ENCODE results near the gene MARCHF6. TPM values are rescaled to one million over a fixed set of nuclear protein-coding genes. Genes with fewer than 3 reads are reported as not detected.
"Not testable (repeated sequence)": the region's sequence is repeated elsewhere in the genome, so short reads cannot be mapped to it uniquely, and the experiment has no call there.

MARCHF6 gene
- total RNA-seq, 1 donor from 2014 or later: 134 TPM

DNA sequence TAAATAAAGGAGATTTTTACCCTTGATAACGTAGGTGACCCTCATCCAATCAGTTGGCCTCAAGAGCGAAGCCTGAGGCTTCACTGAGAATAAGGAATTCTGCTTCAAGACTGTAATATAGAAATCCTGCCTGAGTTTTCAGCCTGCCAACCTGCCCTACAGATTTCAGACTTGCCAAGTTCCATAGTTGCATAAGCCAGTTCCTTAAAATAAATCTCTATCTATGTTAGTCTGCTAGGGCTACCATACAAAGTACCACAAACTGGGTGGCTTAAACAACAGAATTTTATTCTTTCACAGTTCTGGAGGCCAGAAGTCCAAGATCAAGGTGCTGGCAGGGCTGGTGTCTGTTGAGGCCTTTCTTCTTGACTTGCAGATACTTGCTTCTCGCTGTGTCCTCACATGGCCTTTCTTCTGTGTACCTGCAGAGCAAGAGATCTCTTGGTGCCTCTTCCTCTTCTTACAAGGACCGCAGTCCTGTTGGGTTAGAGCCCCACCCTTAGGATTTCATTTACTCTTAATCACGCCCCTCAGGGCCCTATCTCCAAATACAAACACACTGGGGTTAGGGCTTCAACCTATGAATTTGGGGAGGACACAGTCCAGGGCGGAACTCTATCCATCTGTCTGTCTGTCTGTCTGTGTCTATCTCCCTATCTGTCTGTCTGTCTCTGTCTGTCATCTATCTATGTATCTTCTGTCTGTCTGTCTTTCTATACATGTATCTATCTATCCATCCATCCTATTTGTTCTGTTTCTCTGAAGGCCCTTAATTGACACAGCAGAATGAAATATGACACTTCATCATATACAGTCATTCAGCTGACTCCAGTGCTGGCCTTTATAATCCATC is 28.8 kb upstream of the MARCHF6 start:
- no peak for DNase-seq (ENCODE audit: low read depth)

DNA sequence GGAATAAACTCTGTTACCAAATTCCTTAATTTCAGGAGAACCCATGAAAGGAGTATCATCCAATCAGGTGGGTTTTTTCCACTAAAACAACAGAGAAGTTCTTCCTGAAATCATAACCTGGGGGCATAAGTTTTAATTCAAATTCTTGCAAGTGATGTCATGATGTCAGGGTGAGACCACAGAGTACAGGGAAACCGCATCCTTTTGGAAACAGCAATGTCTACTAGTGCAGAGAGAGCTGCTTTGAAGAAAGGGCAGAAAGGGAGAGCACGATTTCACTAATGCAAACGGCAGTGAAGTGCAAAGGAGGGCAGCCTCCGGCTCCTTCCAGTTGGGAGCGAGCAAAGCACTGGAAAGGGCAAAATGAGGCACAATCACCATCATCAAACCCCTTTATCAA is 25.2 kb upstream of the MARCHF6 start:
- peak; percentile 34 for DNase-seq (ENCODE audit: low read depth)

DNA sequence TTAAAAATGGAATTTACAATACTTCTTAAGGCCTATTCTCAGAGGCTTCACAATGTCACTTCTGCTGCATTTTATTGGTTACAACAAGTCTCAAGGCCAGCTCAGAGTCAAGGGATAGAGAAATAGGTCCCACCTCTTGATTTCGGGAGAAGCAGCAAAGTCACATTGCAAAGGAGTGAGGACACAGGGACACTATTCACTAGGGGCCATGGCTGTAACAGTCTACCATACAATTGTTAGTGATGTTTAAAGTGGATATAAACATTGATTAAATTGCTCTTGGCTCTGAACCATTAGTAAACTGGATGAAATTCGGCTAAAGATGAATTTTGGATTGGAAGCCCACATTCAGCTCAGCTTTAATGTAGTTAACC is 24.1 kb upstream of the MARCHF6 start:
- DNase-seq (ENCODE audit: low read depth): no peak

DNA sequence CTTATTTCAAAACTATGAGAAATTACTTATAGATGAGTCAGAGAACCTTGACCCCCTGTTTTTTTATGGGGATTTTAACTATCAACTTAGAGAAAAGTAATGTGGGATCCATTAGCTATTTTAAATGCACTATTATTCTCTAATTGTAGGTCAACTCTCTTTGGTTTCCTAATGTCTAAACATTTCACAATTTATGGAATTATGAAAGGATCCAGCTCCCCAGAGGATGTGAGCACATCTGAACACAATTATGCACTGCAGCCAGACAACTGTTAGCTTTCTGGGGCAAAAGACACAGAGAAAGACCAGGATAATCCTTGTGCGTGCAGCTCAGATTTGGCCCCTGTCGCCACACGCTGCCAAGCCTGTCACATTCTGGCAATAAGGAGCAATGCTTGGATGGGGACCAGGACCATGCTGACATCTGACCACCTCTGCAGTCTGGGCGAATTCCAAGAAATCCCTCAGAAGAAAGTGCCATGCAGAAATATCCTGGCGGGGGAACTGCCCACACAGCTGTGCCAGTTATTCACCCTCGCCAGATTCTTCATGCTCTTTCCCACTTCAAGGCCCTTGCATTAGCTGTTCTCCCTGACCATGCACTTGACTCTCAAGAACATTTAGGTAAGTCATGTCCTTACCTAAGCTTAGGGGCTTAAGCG is 23.5 kb upstream of the MARCHF6 start:
- DNase-seq (ENCODE audit: low read depth): no peak

DNA sequence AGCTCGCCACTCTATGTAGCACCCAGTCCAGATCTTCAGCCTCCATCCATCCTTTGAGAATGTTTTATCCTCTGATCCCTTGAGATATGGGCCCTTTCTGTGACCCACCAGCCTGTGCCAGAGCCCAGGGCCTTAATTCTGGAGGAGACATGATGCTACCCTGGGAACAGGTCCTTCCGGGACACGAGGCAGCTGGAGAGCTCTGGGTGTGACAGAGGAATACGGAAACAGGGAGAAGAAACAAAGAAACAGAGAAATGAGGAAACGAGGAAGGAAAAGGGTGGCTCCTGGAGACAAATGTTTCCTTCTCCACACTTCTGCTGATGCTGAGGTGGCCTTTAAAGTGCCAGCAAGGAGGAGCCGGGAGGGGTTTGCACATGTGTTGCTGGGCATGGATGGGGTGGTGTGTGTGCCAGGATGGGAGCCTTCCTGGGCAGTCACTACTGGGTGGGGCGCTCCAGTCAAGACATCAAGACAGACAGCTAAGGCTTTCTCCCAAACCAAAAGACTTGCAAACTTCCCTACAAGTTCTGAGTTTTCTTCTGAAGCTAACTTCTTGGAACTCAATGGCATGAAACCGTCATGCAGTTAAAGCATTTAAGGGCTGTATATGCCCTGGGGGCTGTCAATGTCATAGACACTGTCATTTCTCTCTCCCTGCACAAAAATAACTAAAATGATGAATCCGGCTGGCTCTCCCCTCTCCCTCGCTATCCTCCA is 22.8 kb upstream of the MARCHF6 start:
- DNase-seq (ENCODE audit: low read depth): no peak

DNA sequence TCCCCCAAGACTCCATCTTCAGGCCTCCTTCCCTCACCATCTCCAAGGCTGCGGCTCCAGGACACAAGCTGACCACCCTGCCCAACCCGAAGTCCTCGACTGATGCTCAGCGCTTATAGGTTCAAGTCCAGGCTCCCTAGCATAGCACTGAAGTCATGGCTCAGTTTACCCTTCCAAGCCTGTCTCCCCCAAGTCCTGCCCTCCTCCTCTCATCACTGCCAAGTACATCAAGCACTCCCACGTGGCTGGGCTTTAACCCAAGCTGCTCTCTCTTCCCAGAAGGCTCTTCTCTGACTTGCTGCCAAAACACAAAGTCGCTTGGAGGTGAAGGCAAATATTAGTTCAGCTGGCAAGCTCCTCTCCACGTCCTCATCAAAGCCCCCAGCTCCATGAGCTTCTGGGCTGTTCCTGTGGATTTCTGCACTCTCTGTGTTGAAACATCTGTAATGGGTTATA is 22.1 kb upstream of the MARCHF6 start:
- no peak for DNase-seq (ENCODE audit: low read depth)

DNA sequence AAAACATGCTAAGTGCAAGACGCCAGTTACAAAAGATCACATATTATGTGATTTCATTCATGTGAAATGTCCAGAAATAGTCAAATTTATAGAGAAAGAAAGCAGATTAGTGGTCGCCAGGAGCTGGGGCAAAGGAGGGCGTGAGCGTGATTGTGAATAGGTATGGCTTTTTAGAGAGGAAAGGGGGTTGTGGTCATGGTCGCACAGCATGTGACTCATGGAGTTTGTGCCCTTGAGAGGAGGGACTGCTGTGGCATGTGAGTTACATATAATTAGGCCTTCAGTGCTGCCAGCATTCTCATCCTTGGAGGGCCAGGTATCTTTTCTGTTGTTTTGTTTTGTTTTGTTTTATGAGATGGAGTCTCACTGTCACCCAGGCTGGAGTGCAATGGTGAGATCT is 21.2 kb upstream of the MARCHF6 start:
- DNase-seq (ENCODE audit: low read depth): no peak

DNA sequence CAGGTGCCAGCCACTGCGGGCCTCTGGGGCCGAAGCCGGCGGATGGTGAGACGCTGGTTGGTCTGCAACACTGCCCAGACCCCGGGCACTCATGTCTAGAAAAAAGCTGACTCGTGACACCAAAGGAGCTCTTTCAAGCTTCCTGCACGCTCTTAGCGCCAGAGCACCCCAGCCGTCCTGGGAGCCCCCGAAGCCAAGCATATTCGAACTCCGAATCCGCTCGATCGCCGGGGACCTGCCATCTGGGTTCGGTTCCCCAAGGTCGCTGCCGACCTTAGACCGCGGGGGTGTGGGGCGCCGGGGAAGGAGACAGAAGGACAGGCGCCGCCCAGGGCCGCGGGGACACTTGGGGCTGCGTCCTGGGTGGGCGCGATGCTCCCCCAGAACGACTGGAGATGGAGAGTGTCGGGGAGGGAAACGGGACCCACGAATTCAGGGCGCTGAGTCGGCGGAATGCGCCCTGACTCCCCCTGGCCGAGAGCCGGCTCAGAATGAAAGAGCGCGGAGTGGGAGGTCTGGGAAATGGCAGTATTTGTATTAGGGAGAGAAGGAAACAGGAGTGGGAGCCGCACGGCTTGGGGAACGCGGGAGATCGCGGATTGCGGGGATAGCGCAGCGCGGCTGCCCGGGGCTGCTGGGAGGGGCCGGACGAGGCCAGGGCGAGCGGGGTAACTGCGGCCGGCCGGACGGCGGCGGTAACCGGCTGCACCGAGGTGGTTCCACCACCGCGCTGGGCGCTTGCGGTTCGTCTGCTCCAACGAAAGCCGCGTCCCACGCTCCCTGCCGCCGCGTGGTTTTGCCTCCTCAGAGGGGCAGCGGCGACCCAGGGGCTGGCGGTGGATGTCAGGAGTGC is 20.1 kb upstream of the MARCHF6 start:
- DNase-seq (ENCODE audit: low read depth): no peak

DNA sequence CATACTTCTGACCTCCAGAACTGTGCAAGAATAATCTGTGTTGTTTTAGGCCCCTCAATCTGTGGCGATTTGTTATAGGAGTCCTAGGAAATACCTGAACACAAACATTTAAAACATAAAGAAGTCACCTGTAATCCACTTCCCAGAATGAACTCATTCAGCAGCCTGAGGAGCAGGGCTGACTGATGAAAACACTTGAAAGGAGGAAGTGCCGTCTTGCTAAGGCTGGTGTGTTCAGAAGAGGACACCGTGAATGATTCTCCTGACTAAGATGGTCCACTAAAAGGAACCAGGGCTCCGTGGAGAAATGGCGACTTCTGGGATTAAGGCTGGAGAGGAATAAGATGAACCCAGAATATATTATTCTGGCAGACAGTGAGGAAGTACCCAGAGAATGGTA is 18.7 kb upstream of the MARCHF6 start:
- no peak for DNase-seq (ENCODE audit: low read depth)

DNA sequence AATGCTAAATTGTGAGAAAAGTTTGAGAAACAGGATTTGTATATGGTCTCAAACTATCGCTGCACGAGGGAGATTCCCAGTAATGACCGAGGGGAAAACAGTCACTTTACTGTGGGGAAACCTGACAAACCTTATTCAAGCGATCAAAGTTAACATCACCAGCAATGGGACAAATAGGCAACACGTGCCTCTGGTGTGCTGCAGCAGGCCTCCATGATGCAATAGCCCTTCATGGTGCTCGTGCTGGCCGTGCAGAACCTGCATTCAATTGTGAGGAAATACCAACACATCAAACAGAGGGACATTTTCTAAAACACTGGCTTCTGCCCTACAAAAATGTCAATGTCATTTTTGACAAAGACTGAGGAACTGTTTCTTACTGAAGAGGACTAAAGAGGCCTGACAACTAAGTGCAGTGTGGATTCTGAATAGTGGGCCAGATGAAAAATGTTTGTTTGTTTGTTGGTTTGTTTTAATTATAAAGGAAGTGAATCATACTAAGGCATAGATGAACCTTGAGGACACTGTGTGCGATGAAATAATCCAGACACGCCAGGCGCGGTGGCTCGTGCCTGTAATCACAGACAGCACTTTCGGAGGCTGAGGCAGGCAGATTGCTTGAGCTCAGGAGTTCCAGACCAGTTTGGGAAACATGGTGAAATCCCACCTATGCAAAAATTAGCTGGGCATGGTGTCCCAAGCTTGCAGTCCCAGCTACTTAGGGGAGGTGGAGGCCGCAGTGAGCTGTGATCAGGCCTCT is 17.6 kb upstream of the MARCHF6 start:
- no peak for DNase-seq (ENCODE audit: low read depth)

DNA sequence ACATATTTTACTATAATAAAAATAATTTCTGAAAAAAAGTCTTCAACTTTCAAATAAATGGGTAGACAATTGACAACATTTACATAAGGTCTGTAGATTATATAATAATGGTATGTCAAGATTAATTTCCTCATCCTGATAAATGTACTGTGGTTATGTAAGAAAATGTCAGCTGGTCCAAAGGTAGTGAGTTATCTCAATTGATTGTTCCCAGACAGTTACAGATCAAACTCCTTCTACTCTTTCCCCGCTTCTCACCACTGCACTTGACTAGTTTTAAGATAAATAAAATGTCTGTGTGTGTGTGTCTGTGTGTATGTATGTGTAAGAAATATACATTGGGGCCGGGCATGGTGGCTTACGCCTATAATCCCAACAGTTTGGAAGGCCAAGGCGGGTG is 16.4 kb upstream of the MARCHF6 start:
- no peak for DNase-seq (ENCODE audit: low read depth)

DNA sequence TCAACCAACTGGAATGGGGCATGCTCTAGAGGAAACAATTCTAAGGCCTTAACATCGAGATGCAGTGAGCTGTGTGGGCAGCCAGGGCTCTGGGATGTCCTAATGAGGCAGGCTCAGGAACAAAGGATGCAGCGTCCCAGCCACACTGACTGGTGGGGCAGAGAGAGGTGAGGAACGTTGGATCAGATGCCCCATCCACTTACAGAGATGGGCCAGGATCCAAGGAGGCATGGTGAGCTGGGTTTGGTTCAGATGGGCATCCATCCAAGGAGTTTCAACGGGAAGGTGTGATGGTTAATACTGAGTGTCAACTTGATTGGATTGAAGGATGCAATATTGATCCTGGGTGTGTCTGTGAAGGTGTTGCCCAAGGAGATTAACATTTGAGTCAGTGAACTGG is 15.5 kb upstream of the MARCHF6 start:
- DNase-seq (ENCODE audit: low read depth): no peak

DNA sequence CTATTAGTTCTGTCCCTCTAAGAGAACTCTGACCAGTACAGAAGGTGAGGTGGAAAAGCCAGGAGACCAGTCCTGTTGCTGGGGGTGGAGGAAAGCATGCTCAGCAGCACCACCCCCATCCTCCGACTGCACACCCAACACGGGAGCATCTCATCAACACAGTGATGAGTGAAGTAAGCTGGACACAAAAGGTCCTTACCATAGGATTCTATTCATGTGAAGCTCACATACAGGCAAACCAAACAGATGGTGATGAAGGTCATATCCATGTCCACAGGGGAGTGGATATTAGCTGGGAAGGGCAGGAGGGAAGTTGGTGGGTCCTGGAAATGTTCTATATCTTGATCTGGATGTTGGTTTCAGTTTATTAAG is 14.8 kb upstream of the MARCHF6 start:
- no peak for DNase-seq (ENCODE audit: low read depth)

DNA sequence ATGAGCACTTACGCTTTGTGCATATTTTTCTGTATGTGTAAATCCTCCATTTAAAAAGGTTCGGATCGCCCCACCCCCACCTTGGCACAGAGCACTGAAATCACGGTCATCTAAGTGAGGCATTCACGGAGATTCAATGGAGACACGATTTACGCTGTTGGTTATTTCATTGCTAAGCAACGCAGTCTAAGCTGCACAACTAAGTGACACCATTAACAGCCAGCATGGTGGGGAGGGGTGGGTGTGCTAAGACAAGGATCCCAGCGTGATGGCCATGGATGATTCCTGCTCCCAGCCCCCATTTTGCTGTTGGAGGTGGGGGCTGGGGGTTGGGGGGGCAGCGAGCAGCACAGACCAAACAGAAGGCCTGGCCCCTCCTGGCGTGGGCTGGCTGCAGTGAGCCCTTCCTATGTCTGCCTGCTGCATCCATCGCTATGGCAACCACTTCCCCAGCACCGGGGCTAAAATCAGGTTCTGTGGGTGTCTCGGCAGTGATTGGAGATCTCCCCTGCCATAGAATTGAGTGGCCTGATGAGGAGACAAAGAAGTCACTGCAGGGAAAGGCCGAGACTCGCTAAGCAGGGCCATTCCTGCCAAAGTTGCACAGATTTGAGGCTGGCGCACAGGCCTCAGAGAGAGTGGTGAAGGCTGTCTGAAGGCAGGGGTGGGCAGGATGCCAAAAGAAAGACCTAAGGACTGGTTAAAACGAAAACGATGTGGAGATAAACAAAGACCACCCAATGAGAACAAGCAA is 14.3 kb upstream of the MARCHF6 start:
- no peak for DNase-seq (ENCODE audit: low read depth)

DNA sequence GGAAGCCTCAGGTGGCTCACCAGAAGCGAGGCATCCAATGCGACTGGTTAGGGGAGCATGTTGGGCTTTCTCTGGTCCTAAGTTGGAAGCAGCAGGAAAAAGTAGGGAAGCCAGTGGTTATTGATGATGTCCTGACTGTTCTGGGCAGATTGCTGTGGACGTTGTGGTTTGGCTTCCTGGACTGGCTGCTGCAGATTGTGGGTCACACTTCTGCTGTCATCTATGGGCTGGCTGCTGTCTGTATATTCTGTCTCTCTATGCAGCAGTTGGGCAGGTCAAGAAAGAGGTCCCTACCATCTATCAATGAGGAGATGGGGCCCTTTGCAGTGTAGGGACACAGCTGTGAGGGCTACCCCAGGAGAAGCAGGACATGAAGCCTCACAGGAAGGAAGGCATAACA is 13.5 kb upstream of the MARCHF6 start:
- DNase-seq (ENCODE audit: low read depth): no peak

DNA sequence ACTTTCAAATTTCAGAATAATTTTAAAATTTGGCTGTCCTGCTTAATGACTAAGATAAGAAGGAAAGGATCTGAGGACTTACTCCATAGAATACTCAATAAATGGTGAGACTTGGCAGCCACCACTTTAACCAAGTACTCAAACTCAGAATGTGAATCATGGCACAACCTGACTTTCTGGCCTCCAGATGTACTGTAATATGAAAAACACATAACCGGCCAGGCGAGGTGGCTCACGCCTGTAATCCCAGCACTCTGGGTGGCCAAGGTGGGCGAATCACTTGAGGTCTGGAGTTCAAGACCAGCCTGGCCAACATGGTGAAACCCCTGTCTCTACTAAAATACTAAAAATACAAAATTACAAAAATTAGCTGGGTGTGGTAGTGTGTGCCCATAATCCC is 10.0 kb upstream of the MARCHF6 start:
- no peak for DNase-seq (ENCODE audit: low read depth)

DNA sequence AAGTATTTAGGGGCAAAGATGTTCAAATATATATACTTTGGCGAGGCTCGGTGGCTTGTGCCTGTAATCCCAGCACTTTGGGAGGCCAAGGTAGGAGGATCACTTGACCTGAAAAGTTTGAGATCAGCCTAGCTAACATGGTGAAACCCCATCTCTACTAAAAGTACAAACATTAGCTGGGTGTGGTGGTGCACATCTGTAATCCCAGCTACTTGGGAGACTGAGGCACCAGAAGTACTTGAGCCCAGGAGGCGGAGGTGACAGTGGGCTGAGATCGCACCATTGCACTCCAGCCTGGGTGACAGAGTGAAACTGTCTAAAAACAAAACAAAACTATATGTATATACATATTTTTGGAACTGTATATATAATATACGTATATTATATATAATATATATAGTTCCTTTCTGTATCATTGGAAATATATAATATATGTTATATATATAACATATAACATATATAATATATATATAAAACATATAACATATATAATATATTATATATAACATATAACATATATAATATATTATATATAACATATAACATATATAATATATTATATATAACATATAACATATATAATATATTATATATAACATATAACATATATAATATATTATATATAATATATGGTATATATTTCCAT is 8.9 kb upstream of the MARCHF6 start:
- DNase-seq (ENCODE audit: low read depth): not testable (repeated sequence)

DNA sequence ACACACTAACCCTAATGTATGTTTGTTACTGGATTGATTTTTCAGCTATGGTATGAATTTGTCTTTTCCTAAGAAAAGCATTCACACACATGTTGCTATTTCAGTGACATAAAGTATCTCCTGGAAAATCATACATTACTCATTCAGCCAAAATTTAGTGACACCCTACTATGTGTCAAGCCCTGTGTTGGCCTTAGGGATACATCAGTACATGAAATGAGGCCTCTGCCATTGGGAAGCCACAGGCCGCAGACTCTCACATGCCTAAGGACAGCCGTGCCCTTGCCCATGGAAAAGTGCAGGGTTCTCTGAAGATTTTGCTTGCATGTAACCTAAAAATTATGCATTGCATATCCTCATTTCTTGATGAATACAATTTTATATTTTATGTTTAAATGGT is 5.2 kb upstream of the MARCHF6 start:
- no peak for DNase-seq (ENCODE audit: low read depth)

DNA sequence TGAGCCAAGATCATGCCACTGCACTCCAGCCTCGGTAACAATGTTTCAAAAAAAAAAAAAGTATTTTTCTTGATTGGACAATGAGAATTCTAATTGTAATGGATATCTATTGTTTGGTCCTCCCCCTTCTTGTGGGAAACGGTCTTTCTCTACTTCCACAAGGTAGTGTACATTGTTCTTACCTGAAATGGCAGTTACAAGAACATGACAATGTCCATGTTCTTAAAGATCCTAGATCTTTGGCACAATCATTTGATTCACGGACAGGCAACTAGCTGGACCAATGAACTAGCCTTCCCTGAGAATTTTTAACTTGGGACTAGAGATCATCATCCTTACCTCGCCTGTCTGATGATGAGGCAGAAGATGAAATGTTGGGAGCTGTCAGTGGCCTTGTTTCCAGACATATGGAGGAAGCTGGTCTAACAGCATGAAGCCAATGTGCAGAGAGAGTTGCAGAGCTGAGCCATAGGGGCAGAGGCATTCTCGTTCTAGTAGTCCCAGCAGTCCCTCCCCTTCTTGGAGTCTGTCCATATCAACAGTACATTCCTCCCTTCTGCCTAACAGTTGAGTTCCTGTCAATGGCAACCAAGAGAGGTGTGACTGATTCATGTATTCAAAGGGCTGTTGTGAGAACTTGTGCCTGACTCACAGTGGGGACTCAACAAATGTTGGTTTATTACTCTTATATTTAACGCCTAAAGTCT is 2.1 kb upstream of the MARCHF6 start:
- peak; percentile 90 for DNase-seq (ENCODE audit: low read depth)
